A549 (cell line): ENCODE data around the gene BLMH. TPM values are rescaled to one million over a fixed set of nuclear protein-coding genes. Genes with fewer than 3 reads are reported as not detected.

Experiments
- ATAC-seq, 2 experiments: fragments of 200-7000 bp in 1 of 2; fragments of >200 bp in 1 of 2; cut with Nextera tagmentation in 1 of 2; cut with Tn5 transposase in 1 of 2; 3 replicates each; pipeline versions ENCODE4 v1.8.0 to v1.9.1; 2018 to 2020; ENCODE audit warnings: mild to moderate bottlenecking in 1 of 2, moderate library complexity in 1 of 2
- CTCF ChIA-PET: fragments of 300-600 bp; sonication (Branson Sonifier 250); formaldehyde crosslinking; extraction: SDS; loops from one replicate; lab custom pipeline; 2021; ENCODE audit warnings: antibody characterized with exemption, inconsistent platforms; lab: Yijun Ruan, JAX
- POLR2A ChIA-PET: fragments of 350-600 bp; formaldehyde crosslinking; extraction: SDS; loops from one replicate; lab custom pipeline; 2021; ENCODE audit warnings: antibody characterized with exemption, inconsistent platforms; lab: Yijun Ruan, JAX
- DNase-seq, 2 experiments: peaks; one replicate each; pipeline versions ENCODE4 v3.0.0 to v3.0.0-alpha.2; 2011 to 2016; ENCODE audit warnings: low read depth in 1 of 2, low spot score in 1 of 2
- FAIRE-seq: peaks from 2 replicates; lab custom pipeline; 2011; peaks lifted over from hg19 to GRCh38; lab: Jason Lieb, UNC
- H3K27ac ChIP-seq, 2 experiments: fragments of >200 bp; sonication (Bioruptor Twin); formaldehyde crosslinking; 3 replicates each; pipeline ENCODE4 v1.5.1; 2016 to 2017
- H3K4me1 ChIP-seq: fragments of >200 bp; sonication (Bioruptor Twin); formaldehyde crosslinking; 3 replicates; pipeline ENCODE4 v1.6.1; 2016
- H3K4me2 ChIP-seq: fragments of >200 bp; sonication (Bioruptor Twin); formaldehyde crosslinking; 3 replicates; pipeline ENCODE4 v1.6.1; 2016
- H3K4me3 ChIP-seq: fragments of >200 bp; sonication (Bioruptor Twin); formaldehyde crosslinking; 3 replicates; pipeline ENCODE4 v1.5.1; 2016
- H3K9me3 ChIP-seq: fragments of >200 bp; sonication (Bioruptor Twin); formaldehyde crosslinking; 3 replicates; pipeline ENCODE4 v1.6.1; 2016
- BCL3 ChIP-seq: fragments of >200 bp; sonication (Bioruptor Twin); formaldehyde crosslinking; IDR thresholded peaks from 3 replicates; pipeline ENCODE4 v1.6.1; 2016
- CBX8 ChIP-seq: fragments of 200-600 bp; sonication (generic); IDR thresholded peaks from 2 replicates; pipeline ENCODE4 v1.6.1; 2016
- CHD4 ChIP-seq: fragments of 200-600 bp; sonication (generic); IDR thresholded peaks from 2 replicates; pipeline ENCODE4 v1.6.1; 2016; ENCODE audit warnings: antibody characterized with exemption, mild to moderate bottlenecking, borderline replicate concordance
- EHF ChIP-seq: fragments of 250-450 bp; sonication (Bioruptor Pico); IDR thresholded peaks from 2 replicates; pipeline ENCODE4 v1.5.0; 2020; ENCODE audit warnings: mild to moderate bottlenecking
- ELK1 ChIP-seq: fragments of 150-350 bp; IDR thresholded peaks from 2 replicates; pipeline ENCODE4 v1.6.1; 2014; ENCODE audit warnings: low read depth, mild to moderate bottlenecking, low read length
- EP300 ChIP-seq, 2 experiments: fragments of >200 bp; sonication (Bioruptor Twin); formaldehyde crosslinking; IDR thresholded peaks; 2 replicates in 1 of 2; 3 replicates in 1 of 2; pipeline ENCODE4 v1.6.1; 2016 to 2017
- FOSB ChIP-seq: fragments of 250-450 bp; sonication (Bioruptor Pico); IDR thresholded peaks from 2 replicates; pipeline ENCODE4 v1.5.0; 2020; ENCODE audit warnings: mild to moderate bottlenecking, moderate library complexity
- HEYL ChIP-seq: fragments of 250-450 bp; sonication (Bioruptor Pico); IDR thresholded peaks from 2 replicates; pipeline ENCODE4 v1.8.0; 2021; ENCODE audit warnings: mild to moderate bottlenecking, moderate library complexity
- HMGXB4 ChIP-seq: fragments of 250-450 bp; sonication (Bioruptor Pico); IDR thresholded peaks from 2 replicates; pipeline ENCODE4 v1.5.0; 2021; ENCODE audit warnings: mild to moderate bottlenecking, moderate library complexity, borderline replicate concordance
- HOXB5 ChIP-seq: fragments of 250-450 bp; sonication (Bioruptor Pico); IDR thresholded peaks from 2 replicates; pipeline ENCODE4 v1.5.0; 2020; ENCODE audit warnings: mild to moderate bottlenecking, moderate library complexity
- JUN ChIP-seq, 2 experiments: fragments of >200 bp; sonication (Bioruptor Twin); formaldehyde crosslinking; IDR thresholded peaks; 2 replicates in 1 of 2; 3 replicates in 1 of 2; pipeline ENCODE4 v1.6.1; 2016 to 2017
- JUNB ChIP-seq: fragments of >200 bp; sonication (Bioruptor Twin); formaldehyde crosslinking; IDR thresholded peaks from 2 replicates; pipeline ENCODE4 v1.6.1; 2016
- KDM1A ChIP-seq: fragments of 200-600 bp; sonication (generic); IDR thresholded peaks from 2 replicates; pipeline ENCODE4 v1.6.1; 2016; ENCODE audit warnings: low read depth, mild to moderate bottlenecking
- KDM5A ChIP-seq: fragments of 200-600 bp; sonication (generic); IDR thresholded peaks from 2 replicates; pipeline ENCODE4 v1.6.1; 2016; ENCODE audit warnings: antibody characterized with exemption, mild to moderate bottlenecking
- NFE2L2 ChIP-seq: fragments of 150-350 bp; conservative IDR thresholded peaks from 2 replicates; pipeline ENCODE4 v1.6.1; 2014; ENCODE audit warnings: low read length
- NR3C1 ChIP-seq: fragments of >200 bp; sonication (Bioruptor Twin); formaldehyde crosslinking; IDR thresholded peaks from 3 replicates; pipeline ENCODE4 v1.6.1; 2017
- PHF8 ChIP-seq: fragments of 200-600 bp; sonication (generic); IDR thresholded peaks from 2 replicates; pipeline ENCODE4 v1.6.1; 2016; ENCODE audit warnings: low read depth, mild to moderate bottlenecking, antibody characterized with exemption, moderate library complexity, borderline replicate concordance
- POLR2A ChIP-seq: IDR thresholded peaks from 2 replicates; pipeline ENCODE4 v1.6.1; 2012; ENCODE audit warnings: mild to moderate bottlenecking, low read length
- POLR2AphosphoS2 ChIP-seq: conservative IDR thresholded peaks from 2 replicates; pipeline ENCODE4 v1.6.1; 2012; ENCODE audit warnings: low read length, improper control_type of control experiment, inconsistent platforms
- RARB ChIP-seq: fragments of 250-450 bp; sonication (Bioruptor Pico); IDR thresholded peaks from 2 replicates; pipeline ENCODE4 v1.8.0; 2021; ENCODE audit warnings: mild to moderate bottlenecking, moderate library complexity
- RCOR1 ChIP-seq: fragments of 150-350 bp; IDR thresholded peaks from 2 replicates; pipeline ENCODE4 v1.6.1; 2014; ENCODE audit warnings: antibody characterized with exemption, low read length, low read depth
- REST ChIP-seq: fragments of 200-600 bp; sonication (generic); IDR thresholded peaks from 2 replicates; pipeline ENCODE4 v1.6.1; 2016; ENCODE audit warnings: antibody characterized with exemption, mild to moderate bottlenecking, moderate library complexity
- RFX5 ChIP-seq: fragments of 450-650 bp; IDR thresholded peaks from 2 replicates; pipeline ENCODE4 v1.7.1; 2014; ENCODE audit warnings: antibody characterized with exemption, mild to moderate bottlenecking, moderate library complexity
- RNF2 ChIP-seq: fragments of 200-600 bp; sonication (generic); IDR thresholded peaks from 2 replicates; pipeline ENCODE4 v1.6.1; 2016; ENCODE audit warnings: low read depth, mild to moderate bottlenecking, antibody characterized with exemption, moderate library complexity, borderline replicate concordance
- SMC3 ChIP-seq: fragments of >200 bp; sonication (Bioruptor Twin); formaldehyde crosslinking; IDR thresholded peaks from 3 replicates; pipeline ENCODE4 v1.6.1; 2018; ENCODE audit warnings: inconsistent platforms
- TP53 ChIP-seq: fragments of 250-450 bp; sonication (Bioruptor Pico); IDR thresholded peaks from 2 replicates; pipeline ENCODE4 v1.5.0; 2021; ENCODE audit warnings: mild to moderate bottlenecking, moderate library complexity
- ZNF302 ChIP-seq: fragments of 250-450 bp; sonication (Bioruptor Pico); IDR thresholded peaks from 2 replicates; pipeline ENCODE4 v1.9.0; 2021; ENCODE audit warnings: inconsistent platforms, mild to moderate bottlenecking, moderate library complexity
- ZSCAN20 ChIP-seq: fragments of 250-450 bp; sonication (Bioruptor Pico); IDR thresholded peaks from 2 replicates; pipeline ENCODE4 v1.8.0; 2022; ENCODE audit warnings: mild to moderate bottlenecking, moderate library complexity
- WGBS: methylation state at CpG from one replicate; pipeline ENCODE4 v1.1.6; 2017; ENCODE audit errors: missing lambda C conversion rate; 5-methylcytosine and 5-hydroxymethylcytosine counted together
- polyA plus RNA-seq, 4 experiments: library from polyadenylated mRNA; depleted of rRNA in 3 of 4; stranded (reverse); fragments of >200 nt; fragmentation: RNase III in 1 of 4; extraction: RNeasy Plus Mini Kit Qiagen cat#74134 plus additional on column Dnase treatment in 1 of 4; gene quantifications; 2 replicates in 3 of 4; 3 replicates in 1 of 4; pipeline ENCODE4 v1.2.3, GENCODE V29; 2011 to 2017

BLMH gene
- polyA plus RNA-seq, 2 of the 4 experiments (the other 2 are of a cell fraction): 38.5 to 66.4 TPM

GRCh38 chr17:30225112-30225511 is 66.6 kb downstream of the BLMH start (continued):
- no peak for TF ChIP-seq CHD4
- TF ChIP-seq EHF (CRISPR knock-in tag): no peak
- no peak for TF ChIP-seq RFX5
- no peak for TF ChIP-seq POLR2AphosphoS2
- no peak for TF ChIP-seq ZSCAN20
- no peak for TF ChIP-seq RARB (CRISPR knock-in tag)
- no peak for TF ChIP-seq FOSB (CRISPR knock-in tag)
- TF ChIP-seq NR3C1: no peak

GRCh38 chr17:30224419-30224960 is 67.3 kb downstream of the BLMH start:
- no peak for DNase-seq
- Histone ChIP-seq H3K4me3 (no peak overlapping the region), H3K4me1 (no peaks in the 10 kb centered on the region), H3K4me2 (no peak overlapping the region), H3K9me3 (no peaks in the 10 kb centered on the region), H3K27ac (no peak overlapping the region)
- FAIRE-seq: no peak
- CTCF ChIA-PET: interaction anchor here (1.1 to 7.6 kb wide), 5 partner anchors 12 to 120 kb away, joined by 3 to 53 read pairs (median 6); partner anchors contain the start of gene SLC6A4
- no peak for ATAC-seq
- POLR2A ChIA-PET: no interaction called here
- 63% methylated on average over 8 of the region's 8 CpGs for WGBS
- TF ChIP-seq HMGXB4 (CRISPR knock-in tag) (no peak), ZSCAN20 (no peak), KDM5A (no peak), EP300 (IDR thresholded peaks at IDR 0.05) (no peak), RNF2 (no peak), HOXB5 (CRISPR knock-in tag) (no peak), RCOR1 (no peak), SMC3 (no peak), JUN (IDR thresholded peaks at IDR 0.05) (no peak), KDM1A (no peak), BCL3 (no peak)

GRCh38 chr17:30222721-30223175 is 69.0 kb downstream of the BLMH start:
- CTCF ChIA-PET: interaction anchor here (0.8 to 7.6 kb wide), 5 partner anchors 8 to 118 kb away, joined by 3 to 53 read pairs (median 8); partner anchors contain the start of gene SLC6A4
- H3K9me3 ChIP-seq: no peaks in the 10 kb centered on the region
- ATAC-seq: no peak
- no peak overlapping the region for H3K27ac ChIP-seq
- FAIRE-seq: no peak
- H3K4me2 ChIP-seq: no peak overlapping the region
- no peak overlapping the region for H3K4me3 ChIP-seq
- no peak for DNase-seq
- no peaks in the 10 kb centered on the region for H3K4me1 ChIP-seq
- POLR2A ChIA-PET: no interaction called here
- 67% methylated on average over 13 of the region's 13 CpGs for WGBS
- TF ChIP-seq FOSB (CRISPR knock-in tag) (no peak), CBX8 (no peak), ZNF302 (CRISPR knock-in tag) (no peak), JUNB (no peak), TP53 (CRISPR knock-in tag) (no peak), REST (no peak), ELK1 (no peak), POLR2A (no peak), HMGXB4 (CRISPR knock-in tag) (no peak), RNF2 (no peak), HEYL (CRISPR knock-in tag) (no peak), NFE2L2 (no peak), PHF8 (no peak)
